Kidney epithelial cell (primary cell): ENCODE measurements around the gene ZNF697. TPM values are rescaled to one million over a fixed set of nuclear protein-coding genes. Genes with fewer than 3 reads are reported as not detected.
"Not testable (repeated sequence)": the region's sequence is repeated elsewhere in the genome, so short reads cannot be mapped to it uniquely, and the experiment has no call there.

ENCODE experiments used
- DNase-seq: peaks from one replicate; pipeline ENCODE4 v3.0.0-alpha.2; 2010; ENCODE audit warnings: low read depth
- H3K27me3 ChIP-seq: 2 replicates; pipeline ENCODE4 v1.6.0; 2011; ENCODE audit warnings: low read length; ENCODE audit not compliant: control insufficient read depth, insufficient read depth
- H3K36me3 ChIP-seq: 2 replicates; pipeline ENCODE4 v1.5.1; 2011; ENCODE audit warnings: low read length; ENCODE audit not compliant: control insufficient read depth, insufficient read depth
- H3K4me3 ChIP-seq: 2 replicates; pipeline ENCODE4 v1.5.1; 2011; ENCODE audit warnings: low read depth, mild to moderate bottlenecking, control low read depth, low read length
- total RNA-seq: library from RNA; depleted of rRNA; stranded (reverse); fragments of >200 nt; gene quantifications from 2 replicates; pipeline ENCODE4 v1.2.3, GENCODE V29; 2015
- TF ChIP-seq, protein P1 (sequence below): IDR thresholded peaks from 2 replicates; pipeline ENCODE4 v1.5.1; 2011; ENCODE audit warnings: mild to moderate bottlenecking, moderate library complexity, low read length, control low read depth, inconsistent platforms; ENCODE audit not compliant: insufficient read depth, poor library complexity, severe bottlenecking

ZNF697 gene
- total RNA-seq, 1 donor from 2014 or later = 22.4 TPM

- TF ChIP-seq, protein P1, sequence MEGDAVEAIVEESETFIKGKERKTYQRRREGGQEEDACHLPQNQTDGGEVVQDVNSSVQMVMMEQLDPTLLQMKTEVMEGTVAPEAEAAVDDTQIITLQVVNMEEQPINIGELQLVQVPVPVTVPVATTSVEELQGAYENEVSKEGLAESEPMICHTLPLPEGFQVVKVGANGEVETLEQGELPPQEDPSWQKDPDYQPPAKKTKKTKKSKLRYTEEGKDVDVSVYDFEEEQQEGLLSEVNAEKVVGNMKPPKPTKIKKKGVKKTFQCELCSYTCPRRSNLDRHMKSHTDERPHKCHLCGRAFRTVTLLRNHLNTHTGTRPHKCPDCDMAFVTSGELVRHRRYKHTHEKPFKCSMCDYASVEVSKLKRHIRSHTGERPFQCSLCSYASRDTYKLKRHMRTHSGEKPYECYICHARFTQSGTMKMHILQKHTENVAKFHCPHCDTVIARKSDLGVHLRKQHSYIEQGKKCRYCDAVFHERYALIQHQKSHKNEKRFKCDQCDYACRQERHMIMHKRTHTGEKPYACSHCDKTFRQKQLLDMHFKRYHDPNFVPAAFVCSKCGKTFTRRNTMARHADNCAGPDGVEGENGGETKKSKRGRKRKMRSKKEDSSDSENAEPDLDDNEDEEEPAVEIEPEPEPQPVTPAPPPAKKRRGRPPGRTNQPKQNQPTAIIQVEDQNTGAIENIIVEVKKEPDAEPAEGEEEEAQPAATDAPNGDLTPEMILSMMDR = peak; percentile 74
- DNase-seq = no peak
- Histone ChIP-seq H3K36me3 (no peaks in the 10 kb centered on the region), H3K4me3 (no peak overlapping the region), H3K27me3 (no peaks in the 10 kb centered on the region)
Observed at GRCh38 chr1:119582801-119583200, 65.3 kb downstream of the ZNF697 start.

DNA sequence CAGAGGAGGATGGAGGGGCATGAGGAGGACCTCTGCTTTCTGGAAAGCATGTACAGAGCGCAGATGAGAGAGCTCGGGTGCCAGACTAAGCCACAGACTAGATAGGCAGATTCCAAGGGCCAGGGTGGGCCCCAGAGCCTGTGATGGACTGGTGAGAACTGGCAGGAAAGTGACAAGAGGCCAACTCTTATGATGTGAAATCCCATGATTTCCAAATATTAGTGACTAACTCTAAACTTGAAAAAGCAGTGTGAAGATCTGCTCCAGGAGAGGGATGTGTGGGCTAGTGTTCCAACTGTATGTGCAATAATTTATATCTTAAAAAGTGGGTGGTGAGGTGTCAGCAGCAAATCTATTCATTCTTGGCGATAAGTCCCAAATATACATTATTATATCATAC is 67.0 kb downstream of the ZNF697 start:
- DNase-seq, H3K27me3 ChIP-seq, H3K36me3 ChIP-seq, H3K4me3 ChIP-seq: not testable (repeated sequence)

DNA sequence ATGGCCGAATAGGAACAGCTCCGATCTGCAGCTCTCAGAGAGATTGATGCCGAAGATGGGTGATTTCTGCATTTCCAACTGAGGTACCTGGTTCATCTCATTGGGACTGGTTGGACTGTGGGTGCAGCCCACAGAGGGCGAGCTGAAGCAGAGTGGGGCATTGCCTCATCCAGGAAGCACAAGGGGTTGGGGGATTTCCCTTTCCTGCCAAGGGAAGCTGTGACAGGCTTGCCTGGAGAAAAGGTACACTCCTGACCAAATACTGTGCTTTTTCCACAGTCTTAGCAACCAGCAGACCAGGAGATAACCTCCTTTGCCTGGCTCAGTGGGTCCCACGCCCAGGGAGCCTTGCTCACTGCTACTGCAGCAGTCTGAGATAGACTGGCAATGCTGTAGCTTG is 74.2 kb downstream of the ZNF697 start:
- Histone ChIP-seq H3K36me3 (no peaks in the 10 kb centered on the region), H3K4me3 (no peak overlapping the region), H3K27me3 (no peaks in the 10 kb centered on the region)
- no peak for DNase-seq
- TF ChIP-seq, protein P1 = no peak

DNA sequence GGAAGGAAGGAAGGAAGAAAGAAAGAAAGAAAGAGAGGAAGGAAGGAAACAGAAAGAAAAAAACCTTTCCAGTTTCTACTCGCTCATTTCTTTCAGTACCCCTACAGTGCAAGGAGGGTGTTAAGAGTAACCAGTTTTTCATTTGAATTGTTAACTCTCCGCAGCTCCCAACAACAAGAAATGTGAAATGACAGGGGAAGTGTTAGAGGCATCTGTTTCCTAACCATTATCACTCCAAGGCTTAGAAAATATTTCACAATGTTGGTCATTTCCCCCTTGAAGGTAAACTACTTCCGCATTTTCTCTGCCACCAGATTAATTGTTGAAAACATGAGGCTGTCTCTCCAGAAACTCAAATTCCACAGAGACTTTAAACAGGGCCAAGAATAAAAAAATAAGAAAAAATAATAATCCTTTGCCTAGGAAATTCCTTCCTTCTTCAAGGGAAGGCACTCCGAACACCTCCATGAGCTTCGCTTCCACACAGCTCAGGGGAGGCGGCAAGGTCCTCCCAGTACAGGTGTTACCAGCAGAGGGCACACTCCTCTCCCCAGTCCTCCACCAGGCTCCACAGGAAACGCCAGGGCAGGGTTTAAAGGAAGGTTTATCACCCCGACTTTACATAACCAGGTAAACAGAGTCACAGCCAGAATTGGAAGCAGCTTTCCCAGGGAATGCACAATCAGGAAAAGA is 78.0 kb downstream of the ZNF697 start:
- not testable (repeated sequence) for H3K36me3 ChIP-seq, H3K27me3 ChIP-seq, DNase-seq, H3K4me3 ChIP-seq

Other genes with a start within 250 kb of the ZNF697 start
- not detected in 2 replicates for gene HSD3B2, start 233.1 kb downstream of the ZNF697 start, total RNA-seq
- gene HSD3B1, start 141.1 kb downstream of the ZNF697 start, total RNA-seq = not detected in 2 replicates
- 163 and 184 TPM in 2 replicates for gene PHGDH, start 63.7 kb upstream of the ZNF697 start, total RNA-seq
- not detected in 2 replicates for gene HMGCS2, start 120.6 kb upstream of the ZNF697 start, total RNA-seq
- not detected in 2 replicates for gene REG4, start 163.2 kb upstream of the ZNF697 start, total RNA-seq
- not detected in 2 replicates for gene ADAM30, start 248.2 kb upstream of the ZNF697 start, total RNA-seq